Subcutaneous adipose tissue (tissue), 4 donors: Measurements from ENCODE around the gene TMEM271. TPM values are rescaled to one million over a fixed set of nuclear protein-coding genes. Genes with fewer than 3 reads are reported as not detected.

Source experiments
- CTCF ChIP-seq: fragments of 450-650 bp; IDR thresholded peaks from one replicate; pipeline ENCODE4 v1.5.1; 2016; ENCODE audit warnings: low read depth, mild to moderate bottlenecking, control low read depth, antibody characterized with exemption, moderate library complexity
- total RNA-seq, 4 donors: library from RNA; depleted of rRNA; stranded (reverse); fragments of >200 nt; gene quantifications; one replicate each; pipeline ENCODE4 v1.1.0, GENCODE V29; 2016

Gene TMEM271
- total RNA-seq, 4 donors from 2014 or later, result not detected

GRCh38 chr4:605702-606425 lies 29.8 kb upstream of the TMEM271 start:
- TF ChIP-seq CTCF, result no peak

GRCh38 chr4:604131-604530 lies 28.0 kb upstream of the TMEM271 start:
- no peak for TF ChIP-seq CTCF

GRCh38 chr4:602559-602942 lies 26.5 kb upstream of the TMEM271 start:
- no peak for TF ChIP-seq CTCF

- no peak for TF ChIP-seq CTCF
Observed at GRCh38 chr4:601612-602558, 25.8 kb upstream of the TMEM271 start.

GRCh38 chr4:600850-601515 lies 24.9 kb upstream of the TMEM271 start:
- TF ChIP-seq CTCF, result no peak

- no peak for TF ChIP-seq CTCF
Observed at GRCh38 chr4:600166-600565, 24.1 kb upstream of the TMEM271 start.

GRCh38 chr4:598925-599324 lies 22.8 kb upstream of the TMEM271 start:
- no peak for TF ChIP-seq CTCF
